ENCODE results near the gene UAP1.
A peak's percentile ranks its signal among the peaks of the same experiment; 100 is the strongest.

Gene UAP1

GRCh38 chr1:162561616-162562469 is at the start of gene UAP1:
UAP1 (plus strand) TSS chr1:162561722; CDS start chr1:162566069, 4,347 bp downstream.
- DNase-seq = peak in 1 of 10 donors; percentile 88
- intact Hi-C loops (cut with DNase I) = loop anchor here (5.0 kb wide), 1 partner anchor 65 kb away; the partner anchor contains the start of gene UHMK1

- intact Hi-C loops (cut with DNase I) = no loop called here
- no peak for DNase-seq
These were observed 34.2 kb upstream of the UAP1 start for GRCh38 chr1:162527314-162527713.

- intact Hi-C loops (cut with DNase I) = no loop called here
- DNase-seq = no peak
These were observed 31.1 kb upstream of the UAP1 start for GRCh38 chr1:162530307-162530987.

GRCh38 chr1:162530988-162531319 is 30.6 kb upstream of the UAP1 start:
- intact Hi-C loops (cut with DNase I) = no loop called here
- no peak for DNase-seq

GRCh38 chr1:162535501-162535900 is 26.0 kb upstream of the UAP1 start:
- no peak for DNase-seq
- intact Hi-C loops (cut with DNase I) = no loop called here

- DNase-seq = no peak
- intact Hi-C loops (cut with DNase I) = no loop called here
These were observed 25.0 kb upstream of the UAP1 start for GRCh38 chr1:162536511-162536910.

GRCh38 chr1:162537216-162537615 is 24.3 kb upstream of the UAP1 start:
- intact Hi-C loops (cut with DNase I) = no loop called here
- DNase-seq = no peak

GRCh38 chr1:162538815-162539431 is 22.6 kb upstream of the UAP1 start:
- DNase-seq = no peak
- intact Hi-C loops (cut with DNase I) = no loop called here

- DNase-seq = no peak
- intact Hi-C loops (cut with DNase I) = no loop called here
These were observed 19.8 kb upstream of the UAP1 start for GRCh38 chr1:162541619-162542141.

GRCh38 chr1:162543228-162543627 is 18.3 kb upstream of the UAP1 start:
- no peak for DNase-seq
- intact Hi-C loops (cut with DNase I) = no loop called here

- intact Hi-C loops (cut with DNase I) = no loop called here
- no peak for DNase-seq
These were observed 13.4 kb upstream of the UAP1 start for GRCh38 chr1:162548170-162548569.

GRCh38 chr1:162549001-162549400 is 12.5 kb upstream of the UAP1 start:
- intact Hi-C loops (cut with DNase I) = no loop called here
- no peak for DNase-seq

- DNase-seq = no peak
- intact Hi-C loops (cut with DNase I) = no loop called here
These were observed 10.6 kb upstream of the UAP1 start for GRCh38 chr1:162550925-162551324.

GRCh38 chr1:162551969-162552683 is 9.4 kb upstream of the UAP1 start:
- DNase-seq = no peak
- intact Hi-C loops (cut with DNase I) = no loop called here

GRCh38 chr1:162552684-162553252 is 8.8 kb upstream of the UAP1 start:
- intact Hi-C loops (cut with DNase I) = no loop called here
- DNase-seq = no peak

- no peak for DNase-seq
- intact Hi-C loops (cut with DNase I) = no loop called here
These were observed 7.3 kb upstream of the UAP1 start for GRCh38 chr1:162554258-162554657.

GRCh38 chr1:162557536-162557935 is 4.0 kb upstream of the UAP1 start:
- no peak for DNase-seq
- intact Hi-C loops (cut with DNase I) = no loop called here

GRCh38 chr1:162560303-162561036 is 1.1 kb upstream of the UAP1 start:
- intact Hi-C loops (cut with DNase I) = loop anchor here (5.0 kb wide), 1 partner anchor 63 kb away; the partner anchor contains the start of gene UHMK1
- DNase-seq = no peak

- DNase-seq = peak; percentile 95 to 100 (median 98)
- intact Hi-C loops (cut with DNase I) = loop anchor here (5.0 kb wide), 1 partner anchor 64 kb away; the partner anchor contains the start of gene UHMK1
These were observed 396 bp upstream of the UAP1 start for GRCh38 chr1:162561037-162561615.

Measured in posterior cingulate gyrus (tissue), 11 donors.